OCI-LY3 (cell line): ENCODE data around the gene CAMKMT.

Source experiments
- H2AFZ ChIP-seq: fragments of 200-600, 300-600 bp; shearing (Covaris generic); 2 replicates; pipeline ENCODE4 v1.6.0; 2014; ENCODE audit warnings: antibody characterized with exemption, low read depth, low read length
- H3K27ac ChIP-seq: fragments of 200-600, 300-600 bp; sonication (generic); 2 replicates; pipeline ENCODE4 v1.5.1; 2014; ENCODE audit warnings: mild to moderate bottlenecking, low read length, moderate library complexity, mixed read lengths
- H3K27me3 ChIP-seq: fragments of 200-600, 300-600 bp; sonication (generic); 2 replicates; pipeline ENCODE4 v1.6.1; 2014; ENCODE audit warnings: low read depth, low read length, mixed read lengths
- H3K36me3 ChIP-seq: fragments of 200-600, 300-600 bp; sonication (generic); replicated peaks from 2 replicates; pipeline ENCODE3; 2014; ENCODE audit warnings: low read depth, low read length, mixed read lengths
- H3K4me1 ChIP-seq: fragments of 300-600, 200-600 bp; sonication (generic); 2 replicates; pipeline ENCODE4 v1.6.1; 2014; ENCODE audit warnings: low read length, mixed read lengths
- H3K4me2 ChIP-seq: fragments of 200-600, 300-600 bp; sonication (generic); 2 replicates; pipeline ENCODE4 v1.6.1; 2014; ENCODE audit warnings: low read length, mixed read lengths
- H3K4me3 ChIP-seq: fragments of 300-600, 200-600 bp; sonication (generic); 2 replicates; pipeline ENCODE4 v1.5.1; 2014; ENCODE audit warnings: antibody characterized with exemption, mild to moderate bottlenecking, low read length, moderate library complexity
- H3K79me2 ChIP-seq: fragments of 300-600, 200-600 bp; shearing (Covaris generic); 2 replicates; pipeline ENCODE4 v1.6.1; 2014; ENCODE audit warnings: mild to moderate bottlenecking, low read length, mixed read lengths
- H3K9ac ChIP-seq: fragments of 300-600, 200-600 bp; shearing (Covaris generic); 2 replicates; pipeline ENCODE4 v1.6.0; 2014; ENCODE audit warnings: mild to moderate bottlenecking, low read length, moderate library complexity
- H3K9me3 ChIP-seq: fragments of 200-600, 300-600 bp; shearing (Covaris generic); 2 replicates; pipeline ENCODE4 v1.6.1; 2014; ENCODE audit warnings: low read length, mixed read lengths; ENCODE audit not compliant: insufficient read depth
- H4K20me1 ChIP-seq: fragments of 200-600, 300-600 bp; sonication (generic); 2 replicates; pipeline ENCODE4 v1.6.1; 2016; ENCODE audit warnings: low read length, mixed read lengths; ENCODE audit not compliant: insufficient read depth
- EZH2phosphoT487 ChIP-seq: fragments of 200-600 bp; shearing (Covaris generic); IDR thresholded peaks from 2 replicates; pipeline ENCODE4 v1.6.1; 2018; ENCODE audit warnings: antibody characterized with exemption, mixed run types, low read depth
- TF ChIP-seq, protein P1 (sequence below): fragments of 200-600, 300-600 bp; sonication (generic); IDR thresholded peaks from 2 replicates; pipeline ENCODE4 v1.5.1; 2014; ENCODE audit warnings: antibody characterized with exemption, low read length, low read depth

The CAMKMT gene

DNA sequence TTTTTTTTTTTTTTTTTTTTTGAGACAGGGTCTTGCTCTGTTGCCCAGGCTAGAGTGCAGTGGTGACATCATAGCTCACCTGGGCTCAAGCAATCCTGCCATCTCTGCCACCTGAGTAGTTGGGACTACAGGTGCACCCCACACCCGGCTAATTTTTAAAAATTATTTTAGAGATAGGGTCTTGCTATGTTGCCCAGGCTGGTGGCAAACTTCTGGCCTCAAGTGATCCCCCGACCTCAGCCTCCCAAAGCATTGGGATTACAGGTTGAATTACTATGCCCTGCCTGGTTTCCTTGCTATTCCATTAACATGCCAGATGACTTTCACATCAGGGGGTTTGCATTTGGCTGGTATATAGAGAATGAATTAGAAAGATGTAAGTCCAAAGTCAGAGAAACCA, 253.2 kb downstream of the CAMKMT start:
- H3K27me3 ChIP-seq, result no peaks in the 10 kb centered on the region
- TF ChIP-seq EZH2phosphoT487, result no peak
- TF ChIP-seq, protein P1, sequence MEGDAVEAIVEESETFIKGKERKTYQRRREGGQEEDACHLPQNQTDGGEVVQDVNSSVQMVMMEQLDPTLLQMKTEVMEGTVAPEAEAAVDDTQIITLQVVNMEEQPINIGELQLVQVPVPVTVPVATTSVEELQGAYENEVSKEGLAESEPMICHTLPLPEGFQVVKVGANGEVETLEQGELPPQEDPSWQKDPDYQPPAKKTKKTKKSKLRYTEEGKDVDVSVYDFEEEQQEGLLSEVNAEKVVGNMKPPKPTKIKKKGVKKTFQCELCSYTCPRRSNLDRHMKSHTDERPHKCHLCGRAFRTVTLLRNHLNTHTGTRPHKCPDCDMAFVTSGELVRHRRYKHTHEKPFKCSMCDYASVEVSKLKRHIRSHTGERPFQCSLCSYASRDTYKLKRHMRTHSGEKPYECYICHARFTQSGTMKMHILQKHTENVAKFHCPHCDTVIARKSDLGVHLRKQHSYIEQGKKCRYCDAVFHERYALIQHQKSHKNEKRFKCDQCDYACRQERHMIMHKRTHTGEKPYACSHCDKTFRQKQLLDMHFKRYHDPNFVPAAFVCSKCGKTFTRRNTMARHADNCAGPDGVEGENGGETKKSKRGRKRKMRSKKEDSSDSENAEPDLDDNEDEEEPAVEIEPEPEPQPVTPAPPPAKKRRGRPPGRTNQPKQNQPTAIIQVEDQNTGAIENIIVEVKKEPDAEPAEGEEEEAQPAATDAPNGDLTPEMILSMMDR, result no peak
- H3K27ac ChIP-seq, result no peak overlapping the region
- no peak overlapping the region for H2AFZ ChIP-seq
- H3K36me3 ChIP-seq, result no peaks in the 10 kb centered on the region
- no peaks in the 10 kb centered on the region for H3K79me2 ChIP-seq
- H4K20me1 ChIP-seq, result no peaks in the 10 kb centered on the region
- no peak overlapping the region for H3K4me2 ChIP-seq
- H3K9ac ChIP-seq, result no peak overlapping the region
- peaks cover 67% of the 10 kb centered on the region for H3K4me1 ChIP-seq
- no peaks in the 10 kb centered on the region for H3K9me3 ChIP-seq
- H3K4me3 ChIP-seq, result no peak overlapping the region

DNA sequence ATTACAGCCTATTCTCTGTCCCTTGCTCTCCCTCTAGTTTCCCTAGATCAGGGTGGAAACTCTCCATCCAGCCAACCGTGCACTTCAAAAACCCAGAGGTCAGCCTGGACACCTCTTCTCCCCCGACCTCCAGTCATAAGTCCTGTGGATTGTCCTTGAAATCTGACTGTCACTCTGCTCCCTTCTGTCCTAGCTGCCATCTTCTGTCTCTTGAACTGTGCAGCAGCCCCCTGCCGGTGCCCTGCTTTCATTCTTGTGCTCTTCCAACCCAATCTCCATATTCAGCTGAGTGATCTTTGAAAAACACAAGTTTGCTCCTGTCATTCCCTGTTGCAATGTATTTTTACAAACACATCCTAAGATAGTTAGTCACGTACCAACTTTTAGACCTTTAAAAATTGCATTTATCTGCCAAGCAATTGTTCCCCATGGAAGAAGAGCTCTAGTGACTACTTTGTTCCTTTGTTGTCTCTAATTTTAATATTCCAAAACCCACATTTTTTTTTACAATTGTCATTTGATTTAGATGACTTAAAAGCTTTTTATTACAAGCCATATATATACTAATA, 254.3 kb downstream of the CAMKMT start:
- Histone ChIP-seq H2AFZ (0 out of 2 replicates have a peak overlapping the region, but pooled peaks have one; percentile 4), H3K4me2 (peak overlapping the region; percentile 80), H3K79me2 (no peaks in the 10 kb centered on the region), H4K20me1 (no peaks in the 10 kb centered on the region), H3K27me3 (no peaks in the 10 kb centered on the region), H3K4me3 (peak overlapping the region; percentile 54), H3K36me3 (no peaks in the 10 kb centered on the region), H3K27ac (peak overlapping the region; percentile 76), H3K9ac (peak overlapping the region; percentile 36; the same call in 1 of the 2 replicates), H3K4me1 (peaks cover 67% of the 10 kb centered on the region), H3K9me3 (no peaks in the 10 kb centered on the region)
- TF ChIP-seq EZH2phosphoT487, result no peak
- TF ChIP-seq, protein P1, result peak; percentile 29

DNA sequence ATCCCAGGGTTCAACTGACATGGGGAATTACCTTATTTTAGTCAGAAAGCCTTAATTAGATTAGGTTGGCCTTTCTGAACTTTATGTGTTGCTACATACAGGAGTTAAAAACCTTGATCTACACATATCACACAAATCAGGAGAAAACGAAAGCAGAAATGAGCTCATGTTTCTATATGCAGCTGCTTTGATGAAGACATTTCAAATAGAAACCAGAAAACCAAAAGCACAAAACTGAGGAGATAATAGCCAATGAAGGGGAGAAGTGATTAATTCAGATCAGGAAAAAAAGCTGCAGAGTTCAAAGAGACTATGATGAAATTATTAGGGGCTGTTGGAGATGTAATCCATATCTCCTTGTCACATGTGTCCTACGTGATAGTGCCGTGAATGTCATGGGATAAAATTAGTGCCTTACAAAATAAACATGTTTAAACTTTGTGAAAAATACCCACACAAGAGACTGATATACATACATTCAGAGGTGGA, 255.0 kb downstream of the CAMKMT start:
- no peaks in the 10 kb centered on the region for H3K9me3 ChIP-seq
- H3K27ac ChIP-seq, result peak overlapping the region; percentile 76
- H3K9ac ChIP-seq, result peak overlapping the region; percentile 36; the same call in 1 of the 2 replicates
- peak overlapping the region; percentile 80 for H3K4me2 ChIP-seq
- H3K4me1 ChIP-seq, result peaks cover 71% of the 10 kb centered on the region
- no peaks in the 10 kb centered on the region for H3K27me3 ChIP-seq
- no peaks in the 10 kb centered on the region for H4K20me1 ChIP-seq
- TF ChIP-seq, protein P1, result no peak
- TF ChIP-seq EZH2phosphoT487, result no peak
- H3K79me2 ChIP-seq, result no peaks in the 10 kb centered on the region
- H3K4me3 ChIP-seq, result peak overlapping the region; percentile 54
- H3K36me3 ChIP-seq, result no peaks in the 10 kb centered on the region
- no peak overlapping the region for H2AFZ ChIP-seq

DNA sequence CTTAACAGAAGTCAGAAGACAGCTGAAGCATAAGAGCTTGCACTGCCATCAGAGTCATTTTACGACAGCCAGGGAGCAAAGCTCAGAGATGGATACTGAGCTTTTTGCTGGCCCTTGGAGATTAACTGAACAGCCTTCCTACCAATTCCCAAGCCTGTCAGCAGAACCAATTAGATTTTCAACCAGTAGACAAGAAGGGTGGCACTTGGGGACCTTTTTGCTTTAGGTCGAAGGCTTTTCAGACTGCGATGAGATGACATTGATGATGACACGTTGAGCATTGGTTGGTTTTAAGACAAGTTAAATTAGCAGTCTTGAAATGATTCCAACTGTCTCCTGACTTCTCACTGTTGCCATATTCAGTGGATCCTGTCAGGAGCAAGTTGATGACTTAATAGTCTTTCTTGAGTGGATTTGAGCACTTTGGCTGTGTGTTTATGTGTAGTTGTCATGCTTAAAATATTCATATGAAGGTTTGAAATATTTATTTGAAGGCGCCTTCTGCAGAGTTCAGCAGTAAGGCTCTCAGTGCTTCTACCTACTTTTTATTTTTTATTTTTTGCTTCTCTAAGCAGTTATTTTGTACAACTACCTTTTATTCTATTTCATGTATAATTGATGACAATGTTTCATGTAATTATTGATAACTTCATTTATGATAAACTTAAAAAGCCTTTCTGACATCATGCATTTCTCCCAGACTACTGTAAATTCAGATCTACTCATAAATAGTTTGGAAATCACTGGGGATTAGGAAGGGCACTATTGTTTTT, 256.7 kb downstream of the CAMKMT start:
- H3K4me3 ChIP-seq, result no peak overlapping the region
- no peaks in the 10 kb centered on the region for H3K27me3 ChIP-seq
- no peaks in the 10 kb centered on the region for H3K36me3 ChIP-seq
- TF ChIP-seq, protein P1, result no peak
- H2AFZ ChIP-seq, result no peak overlapping the region
- H3K4me1 ChIP-seq, result peaks cover 54% of the 10 kb centered on the region
- H3K4me2 ChIP-seq, result no peak overlapping the region
- no peaks in the 10 kb centered on the region for H4K20me1 ChIP-seq
- no peaks in the 10 kb centered on the region for H3K79me2 ChIP-seq
- no peak overlapping the region for H3K9ac ChIP-seq
- no peaks in the 10 kb centered on the region for H3K9me3 ChIP-seq
- no peak overlapping the region for H3K27ac ChIP-seq
